Loucy (cell line): ENCODE results near the gene ADAT1.

Experiments
- H2AFZ ChIP-seq: fragments of 200-600 bp; sonication (generic); 2 replicates; pipeline ENCODE4 v1.6.0; 2016; ENCODE audit warnings: antibody characterized with exemption, mild to moderate bottlenecking, low read length, moderate library complexity
- H3F3A ChIP-seq: fragments of 200-600 bp; 2 replicates; pipeline ENCODE4 v1.6.0; 2016; ENCODE audit warnings: antibody characterized with exemption, low read depth, mild to moderate bottlenecking
- H3K27me3 ChIP-seq: fragments of 200-600 bp; sonication (generic); 2 replicates; pipeline ENCODE4 v1.6.1; 2014; ENCODE audit warnings: low read length, mild to moderate bottlenecking; ENCODE audit not compliant: insufficient read depth, poor library complexity, severe bottlenecking
- H3K36me3 ChIP-seq: fragments of 200-600 bp; sonication (generic); 2 replicates; pipeline ENCODE4 v1.6.1; 2016; ENCODE audit warnings: low read length; ENCODE audit not compliant: insufficient read depth
- H3K4me1 ChIP-seq: fragments of 200-600 bp; sonication (generic); 2 replicates; pipeline ENCODE4 v1.5.1; 2014; ENCODE audit warnings: low read length, mild to moderate bottlenecking; ENCODE audit not compliant: insufficient read depth, poor library complexity, severe bottlenecking
- H3K4me2 ChIP-seq: fragments of 200-600 bp; sonication (generic); 2 replicates; pipeline ENCODE4 v1.6.0; 2014; ENCODE audit warnings: antibody characterized with exemption, low read length, low read depth, mild to moderate bottlenecking; ENCODE audit not compliant: poor library complexity, severe bottlenecking
- H3K4me3 ChIP-seq: fragments of 200-600 bp; sonication (generic); 2 replicates; pipeline ENCODE4 v1.5.1; 2014; ENCODE audit warnings: low read length, mild to moderate bottlenecking, mixed read lengths; ENCODE audit not compliant: poor library complexity, severe bottlenecking
- H3K79me2 ChIP-seq: fragments of 200-600 bp; sonication (generic); 2 replicates; pipeline ENCODE4 v1.6.1; 2014; ENCODE audit warnings: low read length; ENCODE audit not compliant: insufficient read depth
- H3K9ac ChIP-seq: fragments of 200-600 bp; sonication (generic); 2 replicates; pipeline ENCODE4 v1.6.0; 2014; ENCODE audit warnings: mild to moderate bottlenecking, low read depth, low read length, moderate library complexity; ENCODE audit not compliant: poor library complexity, severe bottlenecking
- H3K9me2 ChIP-seq: fragments of 200-600 bp; sonication (generic); replicated peaks from 2 replicates; pipeline ENCODE4 v1.6.1; 2016; ENCODE audit warnings: low read depth, low read length, mixed read lengths
- H3K9me3 ChIP-seq: fragments of 200-600 bp; sonication (generic); 2 replicates; pipeline ENCODE4 v1.6.1; 2014; ENCODE audit warnings: mild to moderate bottlenecking, antibody characterized with exemption, low read length, low read depth; ENCODE audit not compliant: insufficient read depth
- H4K20me1 ChIP-seq: fragments of 200-600 bp; sonication (generic); 2 replicates; pipeline ENCODE4 v1.6.0; 2014; ENCODE audit warnings: antibody characterized with exemption, low read length, mild to moderate bottlenecking; ENCODE audit not compliant: insufficient read depth, poor library complexity, severe bottlenecking
- EZH2phosphoT487 ChIP-seq: fragments of 200-600 bp; IDR thresholded peaks from 2 replicates; pipeline ENCODE4 v1.6.1; 2018; ENCODE audit warnings: antibody characterized with exemption, mild to moderate bottlenecking, moderate library complexity, borderline replicate concordance
- TF ChIP-seq, protein P1 (sequence below): fragments of 200-600 bp; sonication (generic); conservative IDR thresholded peaks from 2 replicates; pipeline ENCODE4 v1.5.1; 2014; ENCODE audit warnings: mild to moderate bottlenecking, antibody characterized with exemption, low read length

Gene ADAT1

DNA sequence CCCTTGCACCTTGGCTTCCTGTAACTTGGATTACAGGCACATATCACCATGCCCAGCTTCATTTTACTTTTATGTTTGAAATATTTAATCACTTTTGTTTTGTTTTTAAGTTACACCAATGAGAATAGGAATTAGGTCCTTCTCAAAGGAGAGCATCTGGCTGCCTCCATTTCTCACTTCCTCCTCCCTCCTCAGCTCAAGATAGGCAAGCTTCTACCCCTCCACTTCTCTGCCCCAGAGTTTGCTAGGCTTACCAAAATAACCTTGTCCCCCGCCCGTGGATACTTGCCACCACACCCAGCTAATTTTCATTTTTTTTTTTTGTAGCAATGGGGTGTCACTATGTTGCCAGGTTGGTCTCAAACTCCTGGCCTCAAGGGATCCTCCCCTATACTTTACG lies 39.0 kb downstream of the ADAT1 start:
- H3K9me3 ChIP-seq, result no peaks in the 10 kb centered on the region
- H4K20me1 ChIP-seq, result no peaks in the 10 kb centered on the region
- H2AFZ ChIP-seq, result no peak overlapping the region
- H3K4me1 ChIP-seq, result no peaks in the 10 kb centered on the region
- no peaks in the 10 kb centered on the region for H3F3A ChIP-seq
- H3K79me2 ChIP-seq, result no peaks in the 10 kb centered on the region
- H3K4me3 ChIP-seq, result no peak overlapping the region
- no peak for TF ChIP-seq EZH2phosphoT487
- TF ChIP-seq, protein P1, sequence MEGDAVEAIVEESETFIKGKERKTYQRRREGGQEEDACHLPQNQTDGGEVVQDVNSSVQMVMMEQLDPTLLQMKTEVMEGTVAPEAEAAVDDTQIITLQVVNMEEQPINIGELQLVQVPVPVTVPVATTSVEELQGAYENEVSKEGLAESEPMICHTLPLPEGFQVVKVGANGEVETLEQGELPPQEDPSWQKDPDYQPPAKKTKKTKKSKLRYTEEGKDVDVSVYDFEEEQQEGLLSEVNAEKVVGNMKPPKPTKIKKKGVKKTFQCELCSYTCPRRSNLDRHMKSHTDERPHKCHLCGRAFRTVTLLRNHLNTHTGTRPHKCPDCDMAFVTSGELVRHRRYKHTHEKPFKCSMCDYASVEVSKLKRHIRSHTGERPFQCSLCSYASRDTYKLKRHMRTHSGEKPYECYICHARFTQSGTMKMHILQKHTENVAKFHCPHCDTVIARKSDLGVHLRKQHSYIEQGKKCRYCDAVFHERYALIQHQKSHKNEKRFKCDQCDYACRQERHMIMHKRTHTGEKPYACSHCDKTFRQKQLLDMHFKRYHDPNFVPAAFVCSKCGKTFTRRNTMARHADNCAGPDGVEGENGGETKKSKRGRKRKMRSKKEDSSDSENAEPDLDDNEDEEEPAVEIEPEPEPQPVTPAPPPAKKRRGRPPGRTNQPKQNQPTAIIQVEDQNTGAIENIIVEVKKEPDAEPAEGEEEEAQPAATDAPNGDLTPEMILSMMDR, result no peak
- H3K9ac ChIP-seq, result no peak overlapping the region
- no peaks in the 10 kb centered on the region for H3K9me2 ChIP-seq
- H3K4me2 ChIP-seq, result no peak overlapping the region
- H3K36me3 ChIP-seq, result peaks cover 9% of the 10 kb centered on the region; the same call in 1 of the 2 replicates
- no peaks in the 10 kb centered on the region for H3K27me3 ChIP-seq

DNA sequence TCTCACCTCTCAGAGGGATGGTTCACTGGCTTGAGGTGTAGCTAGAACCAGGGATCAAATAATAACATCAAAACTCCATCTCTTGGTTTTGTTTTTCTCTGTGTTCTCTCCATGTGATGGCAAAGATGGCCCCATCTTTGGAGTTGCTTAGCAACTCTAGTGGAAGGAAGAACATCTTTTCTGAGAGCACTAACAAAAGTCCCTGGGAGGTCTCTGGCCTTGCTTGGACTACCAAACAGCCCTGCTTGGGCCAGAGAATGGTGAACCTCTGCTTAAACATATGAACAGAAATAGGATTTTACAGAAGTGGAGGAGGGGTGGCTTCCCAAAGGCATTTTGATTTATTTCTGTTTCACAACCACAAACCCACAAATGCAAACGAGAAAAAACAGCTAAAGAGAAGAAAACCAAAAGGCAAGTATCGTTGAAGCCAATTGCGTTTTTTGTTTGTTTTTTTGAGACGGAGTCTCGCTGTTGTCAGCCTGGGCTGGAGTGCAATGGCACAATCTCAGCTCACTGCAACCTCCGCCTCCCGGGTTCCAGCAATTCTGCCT lies 43.7 kb downstream of the ADAT1 start:
- Histone ChIP-seq H3K4me1 (no peaks in the 10 kb centered on the region), H3K79me2 (peaks cover 5% of the 10 kb centered on the region; the same call in 1 of the 2 replicates), H3K9me3 (no peaks in the 10 kb centered on the region), H4K20me1 (peaks cover 3% of the 10 kb centered on the region), H3K9ac (no peak overlapping the region), H3F3A (no peaks in the 10 kb centered on the region), H3K4me2 (no peak overlapping the region), H3K27me3 (no peaks in the 10 kb centered on the region), H2AFZ (no peak overlapping the region), H3K9me2 (no peaks in the 10 kb centered on the region), H3K4me3 (no peak overlapping the region), H3K36me3 (peaks cover 49% of the 10 kb centered on the region; the same call in 1 of the 2 replicates)
- TF ChIP-seq, protein P1, result no peak
- no peak for TF ChIP-seq EZH2phosphoT487

GRCh38 chr16:75578725-75579124 lies 44.4 kb downstream of the ADAT1 start:
- H3K9me2 ChIP-seq, result no peaks in the 10 kb centered on the region
- no peak overlapping the region for H3K4me2 ChIP-seq
- H3K9ac ChIP-seq, result no peak overlapping the region
- H4K20me1 ChIP-seq, result peaks cover 3% of the 10 kb centered on the region
- no peaks in the 10 kb centered on the region for H3K27me3 ChIP-seq
- no peak overlapping the region for H3K4me3 ChIP-seq
- peaks cover 8% of the 10 kb centered on the region; the same call in 1 of the 2 replicates for H3K79me2 ChIP-seq
- no peaks in the 10 kb centered on the region for H3F3A ChIP-seq
- H3K36me3 ChIP-seq, result peaks cover 56% of the 10 kb centered on the region; the same call in 1 of the 2 replicates
- no peak overlapping the region for H2AFZ ChIP-seq
- TF ChIP-seq EZH2phosphoT487, result no peak
- TF ChIP-seq, protein P1, result no peak
- H3K9me3 ChIP-seq, result no peaks in the 10 kb centered on the region
- H3K4me1 ChIP-seq, result no peaks in the 10 kb centered on the region
